HEK293T (cell line): ENCODE results near the gene C2CD4D.

ENCODE experiments used
- CTCF ChIA-PET: fragments of 350-600 bp; formaldehyde crosslinking; extraction: SDS; loops from one replicate; lab custom pipeline; 2021; ENCODE audit warnings: antibody characterized with exemption, inconsistent platforms; lab: Yijun Ruan, JAX
- POLR2A ChIA-PET: fragments of 350-600 bp; formaldehyde crosslinking; extraction: SDS; loops from one replicate; lab custom pipeline; 2020; ENCODE audit warnings: antibody characterized with exemption, inconsistent platforms; lab: Yijun Ruan, JAX
- DNase-seq: peaks from one replicate; pipeline ENCODE4 v3.0.0; 2012; ENCODE audit warnings: mixed read lengths; ENCODE audit errors: extremely low spot score
- ARNT ChIP-seq: fragments of 450-650 bp; IDR thresholded peaks from 2 replicates; pipeline ENCODE4 v1.6.1; 2017; ENCODE audit warnings: mild to moderate bottlenecking
- BHLHE40 ChIP-seq: fragments of 450-650 bp; IDR thresholded peaks from 2 replicates; pipeline ENCODE4 v1.6.1; 2016; ENCODE audit warnings: mild to moderate bottlenecking, moderate library complexity, borderline replicate concordance
- CTBP1 ChIP-seq: fragments of 450-650 bp; IDR thresholded peaks from 2 replicates; pipeline ENCODE4 v1.6.1; 2016; ENCODE audit warnings: borderline replicate concordance
- ELF4 ChIP-seq: fragments of 450-650 bp; IDR thresholded peaks from 2 replicates; pipeline ENCODE4 v1.6.1; 2017; ENCODE audit warnings: antibody characterized with exemption
- FOXA1 ChIP-seq: fragments of 450-650 bp; IDR thresholded peaks from 2 replicates; pipeline ENCODE4 v1.6.1; 2016; ENCODE audit warnings: mild to moderate bottlenecking
- FOXK2 ChIP-seq: fragments of 450-650 bp; IDR thresholded peaks from 2 replicates; pipeline ENCODE4 v1.6.1; 2016; ENCODE audit warnings: mild to moderate bottlenecking
- FOXM1 ChIP-seq: fragments of 450-650 bp; IDR thresholded peaks from 2 replicates; pipeline ENCODE4 v1.6.1; 2017; ENCODE audit warnings: mild to moderate bottlenecking, borderline replicate concordance
- HDGF ChIP-seq: fragments of 450-650 bp; IDR thresholded peaks from 2 replicates; pipeline ENCODE4 v1.6.1; 2017; ENCODE audit warnings: antibody characterized with exemption, borderline replicate concordance
- L3MBTL2 ChIP-seq: fragments of 450-650 bp; conservative IDR thresholded peaks from 2 replicates; pipeline ENCODE4 v1.6.1; 2016; ENCODE audit warnings: mild to moderate bottlenecking
- LEF1 ChIP-seq: fragments of 450-650 bp; IDR thresholded peaks from 2 replicates; pipeline ENCODE4 v1.6.1; 2017; ENCODE audit warnings: mild to moderate bottlenecking, borderline replicate concordance
- NFRKB ChIP-seq: fragments of 450-650 bp; IDR thresholded peaks from 2 replicates; pipeline ENCODE4 v1.6.1; 2016; ENCODE audit warnings: mild to moderate bottlenecking, moderate library complexity
- SP1 ChIP-seq: fragments of 450-650 bp; IDR thresholded peaks from 2 replicates; pipeline ENCODE4 v1.6.1; 2017
- SUZ12 ChIP-seq: fragments of 450-650 bp; IDR thresholded peaks from 2 replicates; pipeline ENCODE4 v1.6.1; 2016; ENCODE audit warnings: mild to moderate bottlenecking
- TARDBP ChIP-seq: fragments of 450-650 bp; IDR thresholded peaks from 2 replicates; pipeline ENCODE4 v1.6.1; 2016
- ZNF384 ChIP-seq: fragments of 450-650 bp; IDR thresholded peaks from 2 replicates; pipeline ENCODE4 v1.6.1; 2016
- TF ChIP-seq, protein P1 (sequence below): fragments of 450-650 bp; IDR thresholded peaks from 2 replicates; pipeline ENCODE4 v1.6.1; 2016

Gene C2CD4D

DNA sequence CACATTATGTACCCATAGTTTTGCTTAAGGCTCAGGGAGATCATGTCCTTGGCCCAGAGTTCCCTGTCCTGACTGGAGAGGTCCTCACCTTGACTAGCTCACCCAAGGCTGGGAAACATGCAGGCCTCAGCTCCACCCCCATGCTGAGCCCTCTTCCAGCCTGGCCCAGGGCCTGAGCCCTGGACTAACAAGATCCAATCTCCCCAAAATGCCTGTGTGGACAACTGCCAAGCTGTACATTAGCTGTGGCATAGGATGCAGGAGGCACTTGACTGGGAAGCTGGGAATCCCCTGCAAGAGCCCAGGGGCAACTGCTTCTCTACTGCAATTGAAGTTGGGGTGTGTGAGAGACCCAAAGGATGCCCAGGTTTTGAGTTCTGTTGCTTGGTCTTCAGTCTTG is 36.5 kb downstream of the C2CD4D start:
- ChIA-PET POLR2A (interaction anchor here (1.2 kb wide), 1 partner anchor 521 kb away, joined by 3 read pairs; the partner anchor contains the start of gene ZNF687), CTCF (interaction anchor here (1.3 kb wide), 1 partner anchor 33 kb away, joined by 5 read pairs; no protein-coding TSS in a partner anchor)
- DNase-seq, result no peak
- TF ChIP-seq NFRKB, result no peak
- no peak for TF ChIP-seq FOXA1
- TF ChIP-seq SUZ12, result no peak
- TF ChIP-seq FOXM1, result no peak
- TF ChIP-seq CTBP1, result no peak
- no peak for TF ChIP-seq L3MBTL2
- no peak for TF ChIP-seq TARDBP
- no peak for TF ChIP-seq ZNF384
- TF ChIP-seq BHLHE40, result no peak
- no peak for TF ChIP-seq LEF1
- no peak for TF ChIP-seq ELF4
- TF ChIP-seq SP1, result no peak
- TF ChIP-seq, protein P1, sequence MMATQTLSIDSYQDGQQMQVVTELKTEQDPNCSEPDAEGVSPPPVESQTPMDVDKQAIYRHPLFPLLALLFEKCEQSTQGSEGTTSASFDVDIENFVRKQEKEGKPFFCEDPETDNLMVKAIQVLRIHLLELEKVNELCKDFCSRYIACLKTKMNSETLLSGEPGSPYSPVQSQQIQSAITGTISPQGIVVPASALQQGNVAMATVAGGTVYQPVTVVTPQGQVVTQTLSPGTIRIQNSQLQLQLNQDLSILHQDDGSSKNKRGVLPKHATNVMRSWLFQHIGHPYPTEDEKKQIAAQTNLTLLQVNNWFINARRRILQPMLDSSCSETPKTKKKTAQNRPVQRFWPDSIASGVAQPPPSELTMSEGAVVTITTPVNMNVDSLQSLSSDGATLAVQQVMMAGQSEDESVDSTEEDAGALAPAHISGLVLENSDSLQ, result no peak
- no peak for TF ChIP-seq HDGF
- TF ChIP-seq FOXK2, result no peak
- no peak for TF ChIP-seq ARNT

DNA sequence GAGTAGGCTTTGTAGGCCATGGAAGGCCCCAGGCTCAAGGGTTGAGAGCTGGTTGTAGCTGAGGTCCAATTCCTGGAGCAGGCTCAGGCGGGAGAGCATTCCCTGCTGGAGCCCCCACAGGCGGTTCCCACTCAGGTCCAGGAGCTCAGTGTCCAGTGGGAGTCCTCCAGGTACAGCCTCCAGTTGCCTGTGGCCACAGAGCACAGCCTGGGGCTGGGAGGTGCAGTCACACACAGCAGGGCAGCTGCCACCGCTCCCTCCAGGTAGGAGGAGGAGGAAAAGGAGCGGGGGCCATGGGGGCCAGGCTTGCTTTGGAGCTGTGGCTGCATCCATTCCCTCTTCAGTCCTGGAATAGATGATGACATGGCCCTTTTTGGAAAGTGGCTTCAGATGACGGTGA is 37.2 kb downstream of the C2CD4D start:
- no peak for DNase-seq
- POLR2A ChIA-PET, result interaction anchor here (0.7 to 1.4 kb wide), 4 partner anchors 9 to 521 kb away, joined by 3 to 4 read pairs (median 4); partner anchors contain the start of genes CGN, MRPL9 and ZNF687
- TF ChIP-seq ARNT (no peak), ELF4 (no peak), LEF1 (no peak), NFRKB (no peak)
- TF ChIP-seq, protein P1, result no peak
- CTCF ChIA-PET, result interaction anchor here (1.2 kb wide), 1 partner anchor 9 kb away, joined by 3 read pairs; no protein-coding TSS in a partner anchor

DNA sequence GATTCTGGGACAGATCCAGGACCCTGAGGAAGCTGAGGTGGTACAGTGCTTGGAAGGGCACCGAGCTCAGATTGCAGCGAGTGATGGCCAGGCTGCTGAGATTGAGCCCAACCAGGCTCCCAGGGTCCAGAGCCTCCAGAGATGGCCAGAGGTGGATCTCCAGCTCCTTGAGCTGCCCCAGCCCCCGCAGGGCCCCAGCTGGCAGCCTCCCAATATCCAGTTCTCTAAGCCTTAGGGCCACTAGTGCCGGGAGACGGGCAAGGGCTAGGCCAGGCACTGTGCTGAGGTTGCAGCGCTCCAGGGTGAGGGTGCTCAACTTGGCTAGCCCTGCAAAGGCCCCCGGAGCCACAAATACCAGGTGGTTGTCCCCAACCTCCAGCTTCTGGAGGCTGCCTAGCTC is 37.8 kb downstream of the C2CD4D start:
- ChIA-PET CTCF (interaction anchor here (1.2 kb wide), 1 partner anchor 9 kb away, joined by 3 read pairs; no protein-coding TSS in a partner anchor), POLR2A (interaction anchor here (0.7 to 1.4 kb wide), 3 partner anchors 9 to 290 kb away, joined by 3 to 4 read pairs (median 4); partner anchors contain the start of genes CGN and MRPL9)
- TF ChIP-seq TARDBP (no peak), L3MBTL2 (no peak), FOXA1 (no peak), BHLHE40 (no peak), FOXM1 (no peak), ZNF384 (no peak), LEF1 (no peak), ELF4 (no peak), SP1 (no peak), NFRKB (no peak), SUZ12 (no peak), ARNT (no peak), FOXK2 (no peak)
- TF ChIP-seq, protein P1, result no peak
- no peak for DNase-seq

DNA sequence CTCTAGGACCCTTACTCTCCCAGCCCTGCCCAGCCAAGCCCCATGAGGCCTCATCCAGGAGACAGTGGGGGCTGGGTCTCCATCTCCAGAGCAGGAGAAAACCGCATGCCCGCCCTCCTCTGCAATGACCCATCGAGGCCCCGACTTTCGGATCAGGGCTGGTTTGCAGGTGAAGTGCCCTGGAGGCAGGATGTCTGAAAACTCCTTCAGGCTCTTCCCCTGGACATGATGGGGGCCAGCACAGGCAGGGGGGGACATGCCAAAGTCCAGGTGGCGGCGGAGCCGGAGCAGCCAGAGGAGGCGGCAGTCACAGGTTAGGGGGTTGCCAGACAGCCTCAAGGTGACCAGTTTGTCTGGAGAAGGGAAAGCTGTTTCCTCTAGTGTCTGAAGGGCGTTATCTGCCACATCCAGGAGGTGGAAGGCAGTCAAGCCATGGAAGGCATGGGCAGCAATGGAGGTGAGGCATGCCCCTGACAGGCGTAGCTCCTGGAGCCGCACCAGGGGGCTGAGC is 38.3 kb downstream of the C2CD4D start:
- no peak for DNase-seq
- TF ChIP-seq SUZ12, result no peak
- no peak for TF ChIP-seq NFRKB
- no peak for TF ChIP-seq LEF1
- no peak for TF ChIP-seq FOXM1
- no peak for TF ChIP-seq ARNT
- TF ChIP-seq ZNF384, result no peak
- no peak for TF ChIP-seq FOXK2
- no peak for TF ChIP-seq CTBP1
- TF ChIP-seq, protein P1, result no peak
- no peak for TF ChIP-seq FOXA1
- no peak for TF ChIP-seq L3MBTL2
- no peak for TF ChIP-seq BHLHE40
- TF ChIP-seq ELF4, result no peak
- no peak for TF ChIP-seq SP1
- TF ChIP-seq TARDBP, result no peak
- no peak for TF ChIP-seq HDGF
- CTCF ChIA-PET, result interaction anchor here (1.2 kb wide), 1 partner anchor 10 kb away, joined by 3 read pairs; no protein-coding TSS in a partner anchor
- POLR2A ChIA-PET, result interaction anchor here (1.0 to 1.4 kb wide), 2 partner anchors 10 to 38 kb away, joined by 4 read pairs; partner anchors contain the start of gene MRPL9

DNA sequence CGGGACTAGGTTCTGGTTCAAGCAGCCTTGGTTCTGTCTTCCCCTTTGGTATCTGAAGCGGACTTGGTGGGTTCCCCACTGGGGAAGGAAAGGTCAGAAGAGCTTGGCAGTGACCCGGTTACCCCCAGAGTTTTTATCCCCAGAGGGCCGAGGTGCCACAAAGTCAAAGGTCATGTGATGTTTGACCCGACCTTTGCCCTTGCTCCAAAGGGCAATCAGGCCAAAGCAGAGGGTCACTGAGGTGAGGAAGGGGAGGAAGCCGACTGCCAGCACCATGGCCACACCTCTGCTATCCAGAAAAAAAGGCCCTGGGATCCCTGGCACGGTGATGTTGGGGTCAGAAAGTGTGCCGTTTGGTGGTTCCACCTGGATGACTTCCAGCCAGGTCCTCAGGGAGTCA is 38.8 kb downstream of the C2CD4D start:
- POLR2A ChIA-PET, result no interaction called here
- no peak for DNase-seq
- TF ChIP-seq HDGF, result no peak
- no peak for TF ChIP-seq ZNF384
- TF ChIP-seq ELF4, result no peak
- no peak for TF ChIP-seq BHLHE40
- CTCF ChIA-PET, result no interaction called here
